ENCODE data around the gene MYL1.

GRCh38 chr2:210288408-210288807 lies 26.6 kb downstream of the MYL1 start:
- TF ChIP-seq POLR2AphosphoS5 (IDR thresholded peaks at IDR 0.05; ENCODE audit: low read depth) (no peak), CTCF (IDR thresholded peaks at IDR 0.05; ENCODE audit: insufficient read depth, low read length) (no peak), REST (IDR thresholded peaks at IDR 0.05; ENCODE audit: insufficient replicate concordance, low read depth) (no peak)
